CD4-positive, alpha-beta memory T cell (primary cell): ENCODE measurements around the gene FAM3A. TPM values are rescaled to one million over a fixed set of nuclear protein-coding genes. Genes with fewer than 3 reads are reported as not detected.
A peak's percentile ranks its signal among the peaks of the same experiment; 100 is the strongest.

Source experiments
- CTCF ChIA-PET: fragments of 350-600 bp; sonication (Branson Sonifier 250); formaldehyde crosslinking; loops from one replicate; lab custom pipeline; 2021; ENCODE audit warnings: inconsistent platforms; ENCODE audit not compliant: partially characterized antibody; lab: Charles Lee
- POLR2A ChIA-PET: fragments of 350-600 bp; sonication (Branson Sonifier 250); formaldehyde crosslinking; loops from one replicate; lab custom pipeline; 2021; ENCODE audit not compliant: partially characterized antibody; lab: Charles Lee
- DNase-seq, 5 donors: peaks; one replicate each; pipeline versions ENCODE4 v3.0.0 to v3.0.0-alpha.2; 2020 to 2022; ENCODE audit warnings: mixed read lengths in 1 of 5
- H3K27ac ChIP-seq: one replicate; pipeline ENCODE4 v1.7.0; 2013; ENCODE audit warnings: low read depth, low read length
- H3K27me3 ChIP-seq: 2 replicates; pipeline ENCODE4 v1.7.0; 2013; ENCODE audit warnings: mild to moderate bottlenecking, low read length, moderate library complexity; ENCODE audit not compliant: insufficient read depth
- H3K36me3 ChIP-seq: 2 replicates; pipeline ENCODE4 v1.7.0; 2013; ENCODE audit warnings: mild to moderate bottlenecking, low read length, moderate library complexity; ENCODE audit not compliant: insufficient read depth
- H3K4me1 ChIP-seq: 2 replicates; pipeline ENCODE4 v1.7.0; 2013; ENCODE audit warnings: mild to moderate bottlenecking, low read length, moderate library complexity; ENCODE audit not compliant: insufficient read depth
- H3K4me3 ChIP-seq, 2 donors: one replicate each; pipeline ENCODE4 v1.7.0; 2013; ENCODE audit warnings: low read length in 2 of 2, mild to moderate bottlenecking in 1 of 2
- H3K9me3 ChIP-seq, 2 donors: one replicate each; pipeline ENCODE4 v1.7.0; 2013; ENCODE audit warnings: low read length in 2 of 2, control low read depth in 1 of 2; ENCODE audit not compliant: control insufficient read depth in 1 of 2
- H3K27ac Mint-ChIP-seq, 7 donors: one replicate each; pipeline ENCODE4 v1.8.0; 2020 to 2021; ENCODE audit warnings: mixed read lengths in 7 of 7, mild to moderate bottlenecking in 6 of 7, inconsistent platforms in 3 of 7, moderate library complexity in 3 of 7
- H3K27me3 Mint-ChIP-seq, 2 donors: one replicate each; pipeline ENCODE4 v1.8.0; 2020 to 2021; ENCODE audit warnings: mixed read lengths in 2 of 2
- H3K36me3 Mint-ChIP-seq, 2 donors: one replicate each; pipeline ENCODE4 v1.8.0; 2020 to 2021; ENCODE audit warnings: mixed read lengths in 2 of 2, inconsistent platforms in 1 of 2, mild to moderate bottlenecking in 1 of 2
- H3K4me1 Mint-ChIP-seq, 4 donors: one replicate each; pipeline ENCODE4 v1.8.0; 2020 to 2021; ENCODE audit warnings: mixed read lengths in 4 of 4, mild to moderate bottlenecking in 1 of 4
- H3K4me3 Mint-ChIP-seq, 8 donors: one replicate each; pipeline ENCODE4 v1.8.0; 2020 to 2021; ENCODE audit warnings: mixed read lengths in 8 of 8, mild to moderate bottlenecking in 7 of 8, moderate library complexity in 6 of 8, inconsistent platforms in 3 of 8
- H3K9me3 Mint-ChIP-seq, 8 donors: one replicate each; pipeline ENCODE4 v1.8.0; 2020 to 2021; ENCODE audit warnings: mixed read lengths in 8 of 8, mild to moderate bottlenecking in 5 of 8, inconsistent platforms in 3 of 8, moderate library complexity in 1 of 8
- intact Hi-C: fragments of 100-400 bp; cut with micrococcal nuclease; formaldehyde crosslinking; loops from one replicate; pipeline ENCODE4 v1.15.1; 2023
- polyA plus RNA-seq, 2 donors: library from polyadenylated mRNA; unstranded; fragments of 300-500 nt; fragmentation: Illumina TruSeq; gene quantifications; one replicate each; pipeline ENCODE4 v1.2.3, GENCODE V29; 2021
- total RNA-seq, 2 experiments: library from RNA; stranded (reverse); gene quantifications; one replicate each; pipeline ENCODE4 v1.2.3, GENCODE V29; 2021

The FAM3A gene
- total and polyA plus RNA-seq, 4 experiments from 2014 or later: 18.4 to 51.8 (median 35.6) TPM

DNA sequence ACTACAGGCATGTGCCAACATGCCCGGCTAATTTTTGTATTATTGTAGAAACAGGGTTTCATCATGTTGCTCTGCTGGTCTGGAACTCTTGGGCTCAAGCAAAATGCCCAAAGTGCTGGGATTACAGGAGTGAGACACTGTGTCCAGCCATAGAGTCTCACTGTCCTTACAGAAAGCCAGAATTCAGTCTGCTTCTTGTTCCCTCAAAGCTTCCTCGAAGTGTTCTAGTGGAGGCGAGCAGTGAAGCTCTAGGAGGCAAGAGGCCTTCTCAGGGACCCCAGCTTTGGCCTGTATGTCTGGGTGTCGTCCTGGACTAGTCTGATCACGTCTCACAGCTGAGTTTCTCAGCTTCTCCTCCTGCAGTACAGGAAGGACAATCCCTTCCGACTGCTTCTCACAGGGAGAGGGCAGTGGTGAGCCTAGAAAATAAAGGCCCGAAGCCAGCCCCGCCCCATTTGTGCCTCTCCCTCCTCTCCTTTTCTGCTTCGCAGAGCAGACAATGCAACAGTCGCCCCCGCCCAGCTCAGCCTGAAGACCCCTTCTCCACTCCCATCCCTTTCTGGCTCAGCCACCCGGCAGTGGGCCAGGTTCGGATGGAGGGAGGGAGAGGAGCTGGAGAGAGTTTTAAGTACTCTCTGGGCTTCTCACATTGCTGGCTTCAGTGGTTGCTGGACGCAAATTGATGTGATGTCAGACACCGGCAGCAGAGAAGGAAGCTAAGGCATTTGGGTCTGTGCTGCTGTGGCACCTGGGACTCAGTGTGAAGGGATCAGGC, 11.1 kb upstream of the FAM3A start:
- H3K27me3 ChIP-seq: no peaks in the 10 kb centered on the region
- CTCF ChIA-PET: interaction anchor here (0.7 to 1.7 kb wide), 18 partner anchors 8 to 583 kb away, joined by 3 to 11 read pairs (median 4); partner anchors contain the start of genes FAM3A, RENBP, RPL10 and SLC10A3
- H3K27ac Mint-ChIP-seq: peak overlapping the region in 6 of 7 donors; percentile 22 to 77 (median 68)

DNA sequence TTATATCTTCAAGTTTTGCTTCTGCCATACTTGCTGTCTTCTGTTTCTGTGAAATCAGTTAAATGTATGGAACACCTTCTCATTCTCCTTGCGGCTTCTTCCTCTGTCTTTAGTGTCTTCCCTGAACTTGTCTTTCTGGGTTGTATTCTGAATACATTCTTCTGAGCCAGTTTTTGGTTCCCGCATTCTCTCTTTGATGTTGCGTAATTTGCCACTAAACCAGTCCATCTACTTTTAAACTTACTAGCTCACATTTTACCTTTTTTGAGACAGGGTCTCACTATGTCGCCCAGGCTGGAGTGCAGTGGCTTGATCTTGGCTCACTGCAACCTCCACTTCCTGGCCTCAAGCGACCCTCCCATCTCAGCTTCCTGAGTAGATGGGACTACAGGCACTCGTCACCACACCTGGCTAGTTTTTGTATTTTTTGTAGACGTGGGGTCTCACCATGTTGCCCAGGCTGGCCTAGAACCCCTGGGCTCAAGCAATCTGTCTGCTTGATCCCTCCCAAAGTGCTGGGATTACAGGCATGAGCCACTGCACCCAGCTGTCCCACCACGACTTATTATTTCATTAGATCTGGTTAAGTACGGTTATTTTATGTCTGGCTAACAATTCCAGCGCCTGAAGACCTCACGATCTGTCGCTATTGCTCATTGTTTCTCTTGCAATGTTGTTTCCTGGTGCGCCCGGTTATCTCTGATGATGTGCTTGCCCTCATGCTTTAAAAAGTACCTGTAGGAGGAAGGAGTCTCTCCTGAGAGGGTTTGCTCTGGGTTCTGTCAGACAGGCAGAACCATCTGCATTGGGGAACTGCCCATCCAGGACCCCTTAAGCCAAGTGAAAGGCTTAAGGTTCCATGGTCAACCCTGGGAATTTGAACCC, 9.8 kb upstream of the FAM3A start:
- peaks cover 11 to 23% (median 16%) of the 10 kb centered on the region in 4 donors for H3K4me1 Mint-ChIP-seq
- intact Hi-C loops: no loop called here
- H3K27me3 ChIP-seq: no peaks in the 10 kb centered on the region
- H3K27me3 Mint-ChIP-seq: no peaks in the 10 kb centered on the region
- no peaks in the 10 kb centered on the region for H3K9me3 ChIP-seq
- peaks cover 23% of the 10 kb centered on the region for H3K4me1 ChIP-seq
- H3K36me3 Mint-ChIP-seq: no peaks in the 10 kb centered on the region
- peak overlapping the region in 5 of 8 donors; percentile 6 to 62 (median 39) for H3K4me3 Mint-ChIP-seq
- no peaks in the 10 kb centered on the region for H3K36me3 ChIP-seq
- ChIA-PET POLR2A (interaction anchor here (0.8 to 3.2 kb wide), 6 partner anchors 10 to 127 kb away, joined by 3 to 31 read pairs (median 8); partner anchors contain the start of genes ATP6AP1, FAM3A, RPL10 and SLC10A3), CTCF (interaction anchor here (0.7 to 1.7 kb wide), 4 partner anchors 11 to 127 kb away, joined by 3 to 11 read pairs (median 4); partner anchors contain the start of genes RPL10 and SLC10A3)
- no peaks in the 10 kb centered on the region for H3K9me3 Mint-ChIP-seq
- no peak overlapping the region for H3K4me3 ChIP-seq
- DNase-seq: no peak
- peak overlapping the region in 6 of 7 donors; percentile 2 to 81 (median 48) for H3K27ac Mint-ChIP-seq
- no peak overlapping the region for H3K27ac ChIP-seq

More for the DNA sequence above, 11.1 kb upstream of the FAM3A start:
- peaks cover 11 to 23% (median 16%) of the 10 kb centered on the region in 4 donors for H3K4me1 Mint-ChIP-seq
- Histone ChIP-seq H3K36me3 (no peaks in the 10 kb centered on the region), H3K4me3 (no peak overlapping the region), H3K9me3 (no peaks in the 10 kb centered on the region), H3K27ac (peak overlapping the region; percentile 31), H3K4me1 (peaks cover 23% of the 10 kb centered on the region)
- peaks cover 0 to 4% of the 10 kb centered on the region in 2 donors for H3K36me3 Mint-ChIP-seq
- peak; percentile 43 to 65 (median 47) for DNase-seq
- POLR2A ChIA-PET: interaction anchor here (0.6 to 3.2 kb wide), 17 partner anchors 11 to 600 kb away, joined by 3 to 31 read pairs (median 3); partner anchors contain the start of genes ATP6AP1, FAM3A, IKBKG and LAGE3
- H3K9me3 Mint-ChIP-seq: peaks cover 0 to 2% (median 0%) of the 10 kb centered on the region in 8 donors
- H3K27me3 Mint-ChIP-seq: no peaks in the 10 kb centered on the region
- intact Hi-C loops: no loop called here
- H3K4me3 Mint-ChIP-seq: peak overlapping the region in 5 of 8 donors; percentile 12 to 63 (median 52)

DNA sequence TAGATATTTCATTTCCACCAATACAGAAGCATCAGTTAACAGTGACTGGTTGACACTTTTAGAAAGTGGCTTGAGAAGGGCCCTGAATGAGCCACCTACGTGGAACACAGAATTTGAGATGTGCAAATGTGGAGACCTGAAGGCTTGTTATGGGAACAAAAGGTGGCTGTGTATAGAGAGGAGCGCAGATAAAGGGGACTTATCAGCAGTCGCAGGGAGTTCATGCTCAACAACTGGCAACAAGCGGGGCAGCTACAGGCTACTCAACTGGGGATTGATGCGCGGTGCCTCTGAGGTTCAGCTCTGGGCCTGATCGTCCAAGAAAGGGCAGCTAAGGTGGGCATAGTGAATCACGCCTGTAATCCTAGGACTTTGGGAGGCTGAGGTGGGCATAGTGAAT, 3.4 kb upstream of the FAM3A start:
- DNase-seq: no peak
- Mint-ChIP-seq H3K4me3 (no peak overlapping the region), H3K9me3 (no peaks in the 10 kb centered on the region), H3K36me3 (peaks cover 0 to 1% of the 10 kb centered on the region in 2 donors), H3K27me3 (no peaks in the 10 kb centered on the region), H3K4me1 (peaks cover 3 to 14% (median 6%) of the 10 kb centered on the region in 4 donors), H3K27ac (peak overlapping the region in 1 of 7 donors; percentile 36)
- ChIA-PET CTCF (interaction anchor here (1.2 kb wide), 1 partner anchor 8 kb away, joined by 7 read pairs; no protein-coding TSS in a partner anchor), POLR2A (no interaction called here)
- Histone ChIP-seq H3K27me3 (no peaks in the 10 kb centered on the region), H3K4me1 (peaks cover 13% of the 10 kb centered on the region), H3K4me3 (no peak overlapping the region), H3K27ac (no peak overlapping the region), H3K9me3 (no peaks in the 10 kb centered on the region), H3K36me3 (no peaks in the 10 kb centered on the region)
- intact Hi-C loops: loop anchor here (5.0 kb wide), 2 partner anchors 62 to 82 kb away; partner anchors contain the start of genes GDI1 and PLXNA3

DNA sequence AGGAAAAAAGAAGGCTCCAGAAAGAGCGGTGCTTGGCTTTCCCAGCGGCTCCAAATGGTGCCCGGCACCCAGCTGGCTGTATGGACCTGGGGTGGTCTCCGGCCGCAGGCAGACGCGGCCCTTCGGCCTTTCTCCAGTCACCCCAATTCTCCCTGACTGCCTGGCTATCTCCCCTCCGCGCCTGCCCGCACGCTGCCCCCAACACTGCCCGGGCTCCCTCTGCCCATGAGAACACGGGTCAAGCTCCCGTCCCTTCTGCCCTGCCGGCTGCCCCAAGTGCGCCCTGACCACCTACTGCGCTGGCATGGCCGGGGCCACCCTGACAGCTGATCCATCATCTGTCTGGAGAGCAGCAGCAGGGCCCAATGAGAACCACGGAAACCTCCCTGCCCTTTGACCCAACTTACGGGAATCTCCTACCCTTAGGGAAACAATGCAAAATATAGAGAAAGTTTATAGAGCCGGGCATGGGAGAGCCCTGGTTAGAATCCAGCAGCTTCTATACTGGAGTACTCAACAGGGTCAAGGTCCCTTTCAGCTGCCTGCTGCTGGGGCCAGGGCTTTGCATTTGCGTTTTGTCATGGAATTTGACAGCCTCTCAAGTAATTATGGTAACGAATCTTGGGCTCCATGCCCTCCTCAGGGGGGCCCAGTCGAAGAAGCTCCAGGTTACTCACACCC, 1.2 kb upstream of the FAM3A start:
- no peak for DNase-seq
- Mint-ChIP-seq H3K4me3 (peak overlapping the region in 5 of 8 donors; percentile 34 to 88 (median 80)), H3K27ac (peak overlapping the region in 3 of 7 donors; percentile 29 to 92 (median 74)), H3K27me3 (no peaks in the 10 kb centered on the region), H3K36me3 (peaks cover 0 to 1% of the 10 kb centered on the region in 2 donors), H3K9me3 (no peaks in the 10 kb centered on the region), H3K4me1 (peaks cover 8 to 21% (median 15%) of the 10 kb centered on the region in 4 donors)
- Histone ChIP-seq H3K4me1 (peaks cover 13% of the 10 kb centered on the region), H3K27me3 (no peaks in the 10 kb centered on the region), H3K36me3 (no peaks in the 10 kb centered on the region), H3K4me3 (no peak overlapping the region), H3K27ac (no peak overlapping the region), H3K9me3 (no peaks in the 10 kb centered on the region)
- intact Hi-C loops: loop anchor here (5.0 kb wide), 2 partner anchors 60 to 80 kb away; partner anchors contain the start of genes GDI1 and PLXNA3
- ChIA-PET CTCF (interaction anchor here (1.0 to 1.1 kb wide), 2 partner anchors 10 kb away, joined by 3 to 4 read pairs; no protein-coding TSS in a partner anchor), POLR2A (interaction anchor here (0.7 to 4.2 kb wide), 12 partner anchors 9 to 155 kb away, joined by 3 to 34 read pairs (median 6); partner anchors contain the start of genes ATP6AP1, PLXNA3, RPL10 and SLC10A3)

DNA sequence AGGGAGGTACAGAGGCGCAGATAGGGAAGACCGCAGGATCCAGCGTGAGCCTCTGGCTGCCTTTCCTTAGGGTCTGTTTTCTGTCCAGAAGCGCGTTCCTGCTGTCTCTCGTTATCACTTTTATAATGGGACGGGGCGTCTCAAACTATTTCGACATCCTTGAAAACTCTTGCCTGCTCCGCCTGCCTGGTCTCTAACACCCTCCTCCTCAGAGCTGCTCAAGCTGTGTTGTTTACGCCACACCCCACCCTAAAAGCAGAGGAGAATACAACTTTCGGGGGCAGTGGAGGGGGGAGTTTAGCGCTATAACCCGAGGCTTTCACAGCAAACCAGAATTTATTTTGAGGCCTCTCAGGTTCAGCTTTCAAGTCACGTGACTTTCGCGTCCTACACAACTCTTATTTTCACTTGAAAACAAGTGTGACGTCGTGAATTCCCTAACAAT, 646 bp upstream of the FAM3A start:
- H3K27me3 Mint-ChIP-seq: no peaks in the 10 kb centered on the region
- Histone ChIP-seq H3K4me3 (peak overlapping the region; percentile 42 to 53), H3K9me3 (no peaks in the 10 kb centered on the region), H3K27me3 (no peaks in the 10 kb centered on the region), H3K4me1 (peaks cover 14% of the 10 kb centered on the region), H3K27ac (peak overlapping the region; percentile 81), H3K36me3 (no peaks in the 10 kb centered on the region)
- H3K9me3 Mint-ChIP-seq: no peaks in the 10 kb centered on the region
- peaks cover 0 to 1% of the 10 kb centered on the region in 2 donors for H3K36me3 Mint-ChIP-seq
- intact Hi-C loops: loop anchor here (1.0 to 5.0 kb wide), 4 partner anchors 26 to 79 kb away; partner anchors contain the start of genes GDI1, LAGE3, PLXNA3 and SLC10A3
- POLR2A ChIA-PET: interaction anchor here (0.7 to 4.2 kb wide), 13 partner anchors 10 to 138 kb away, joined by 3 to 34 read pairs (median 6); partner anchors contain the start of genes ATP6AP1, EMD, PLXNA3 and RPL10
- peak overlapping the region; percentile 80 to 88 (median 85) for H3K4me3 Mint-ChIP-seq
- peak overlapping the region; percentile 74 to 95 (median 92) for H3K27ac Mint-ChIP-seq
- CTCF ChIA-PET: interaction anchor here (1.1 kb wide), 1 partner anchor 10 kb away, joined by 4 read pairs; no protein-coding TSS in a partner anchor
- peaks cover 8 to 24% (median 15%) of the 10 kb centered on the region in 4 donors for H3K4me1 Mint-ChIP-seq
- peak in 1 of 5 donors; percentile 16 for DNase-seq
